ENCODE measurements around the gene TGFBR3.
A peak's percentile ranks its signal among the peaks of the same experiment; 100 is the strongest.

Gene TGFBR3

DNA sequence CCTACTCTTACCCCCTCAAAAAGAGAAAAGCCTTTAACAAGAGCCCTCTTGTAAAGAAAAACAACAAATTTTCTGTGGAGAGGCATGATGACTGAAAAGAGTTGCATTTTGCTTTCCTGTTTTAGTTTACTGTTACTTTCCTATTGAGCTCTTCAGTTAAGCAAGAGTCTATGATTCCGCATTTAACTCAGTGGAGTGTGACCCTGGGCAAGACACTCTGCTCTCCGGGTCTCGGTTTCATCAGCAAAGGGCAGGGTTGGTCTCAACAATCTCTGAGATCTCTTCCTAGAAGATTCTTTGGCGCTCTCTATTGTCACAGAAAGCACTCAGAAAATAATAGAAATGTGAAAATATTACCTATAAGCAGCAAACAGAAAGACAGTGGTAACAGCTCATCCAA lies 175.7 kb downstream of the TGFBR3 start:
- no peak for DNase-seq (ENCODE audit: low read depth)

DNA sequence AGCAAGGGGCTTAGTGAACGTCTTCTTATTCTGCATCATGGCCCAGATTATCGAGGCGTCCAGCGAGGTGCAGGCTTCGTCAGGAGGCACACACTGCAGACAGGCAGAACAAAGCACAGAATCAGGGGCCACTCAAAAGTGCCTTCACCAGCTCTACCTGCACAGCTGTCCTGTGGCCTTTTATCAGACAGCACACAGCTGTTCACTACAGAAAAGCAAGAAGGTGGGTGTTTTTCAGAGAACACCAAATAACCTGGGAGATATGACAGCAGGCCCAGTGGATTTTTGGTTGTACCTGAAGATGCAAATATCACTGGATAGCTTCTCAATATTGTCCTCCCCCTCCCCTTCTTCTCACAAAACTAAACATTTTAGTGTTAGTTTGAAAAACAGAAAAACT lies 177.3 kb downstream of the TGFBR3 start:
- no peak for DNase-seq (ENCODE audit: low read depth)

DNA sequence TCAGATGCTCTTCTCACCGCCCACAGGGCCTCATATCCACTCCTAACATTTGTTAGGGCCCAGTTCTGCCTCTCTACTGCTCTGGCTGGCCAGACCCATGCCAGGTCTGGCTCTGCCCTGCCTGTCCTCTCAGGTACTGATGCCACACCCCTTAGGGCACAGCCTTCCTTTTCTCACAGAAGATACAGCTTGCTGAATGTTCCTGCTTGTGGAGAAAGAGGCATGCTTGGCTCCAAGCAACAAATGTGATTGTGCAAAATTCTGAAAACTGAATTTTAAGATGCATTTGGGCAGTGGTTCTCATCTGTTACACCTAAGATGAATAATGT lies 178.1 kb downstream of the TGFBR3 start:
- DNase-seq (ENCODE audit: low read depth) = no peak

DNA sequence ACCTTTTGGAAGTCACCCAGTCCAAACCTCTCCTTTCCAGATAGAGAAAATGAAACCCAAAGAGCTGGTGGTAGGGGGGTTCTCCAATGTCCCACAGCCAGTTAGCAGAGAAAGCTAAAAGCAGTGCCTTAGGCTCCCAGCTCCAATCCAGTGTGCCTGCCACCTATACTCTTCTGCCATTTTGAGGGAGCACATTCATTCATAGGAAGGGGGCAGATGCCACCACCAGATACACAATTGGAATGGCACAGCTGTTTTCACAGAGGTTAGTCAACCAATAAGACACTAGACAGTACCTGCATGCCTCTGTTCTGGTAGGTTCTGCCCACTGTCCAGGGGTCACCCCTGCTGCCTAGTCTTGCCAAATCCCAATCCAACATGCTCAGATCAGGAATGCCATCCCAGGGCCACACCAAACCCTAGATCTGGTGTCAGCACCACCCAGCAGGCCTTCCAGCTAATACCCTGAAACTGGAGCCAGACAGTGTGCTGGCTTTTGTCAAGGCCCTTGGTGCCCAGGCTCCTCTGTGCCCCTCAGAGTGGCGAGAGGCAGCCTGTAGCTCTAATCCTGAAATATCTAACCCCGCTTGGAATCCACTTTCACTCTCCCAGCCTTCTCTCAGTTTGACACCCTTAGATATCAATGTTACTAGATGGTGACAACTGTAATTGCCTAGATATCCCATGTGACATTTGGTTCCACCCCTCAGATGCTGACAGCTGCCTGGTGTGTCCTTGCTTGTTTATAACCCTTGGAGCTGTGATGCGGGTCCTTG lies 178.6 kb downstream of the TGFBR3 start:
- no peak for DNase-seq (ENCODE audit: low read depth)

DNA sequence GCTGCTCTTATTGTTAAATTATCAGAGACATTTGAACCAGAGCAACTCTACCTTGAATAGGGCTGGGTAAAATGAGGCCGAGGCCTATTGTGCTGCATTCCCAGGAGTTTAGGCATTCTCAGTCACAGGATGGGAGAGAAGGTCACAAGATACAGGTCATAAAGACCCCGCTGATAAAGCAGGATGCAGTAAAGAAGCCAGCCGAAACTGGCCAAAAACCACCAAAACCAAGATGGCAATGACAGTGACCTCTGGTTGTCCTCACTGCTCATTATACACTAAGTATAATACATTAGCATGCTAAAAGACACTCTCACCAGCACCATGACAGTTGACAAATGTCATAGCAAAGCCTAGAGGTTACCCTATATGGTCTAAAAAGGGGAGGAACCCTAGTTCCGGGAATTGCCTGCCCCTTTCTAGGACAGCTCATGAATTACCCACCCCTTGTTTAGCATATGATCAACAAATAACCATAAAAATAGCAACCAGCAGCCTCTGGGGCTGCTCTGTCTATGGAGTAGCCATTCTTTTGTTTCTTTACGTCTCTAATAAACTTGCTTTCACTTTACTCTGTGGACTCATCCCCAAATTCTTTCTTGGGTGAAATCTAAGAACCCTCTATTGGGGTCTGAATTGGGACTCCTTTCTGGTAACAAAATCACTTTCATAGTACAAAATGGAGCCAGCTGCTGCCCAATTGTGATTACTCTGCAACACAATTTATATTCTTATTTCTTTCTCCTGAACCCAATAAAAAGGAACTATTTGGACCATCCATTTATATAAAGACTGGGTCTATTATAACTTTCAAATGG lies 179.6 kb downstream of the TGFBR3 start:
- DNase-seq (ENCODE audit: low read depth) = no peak

DNA sequence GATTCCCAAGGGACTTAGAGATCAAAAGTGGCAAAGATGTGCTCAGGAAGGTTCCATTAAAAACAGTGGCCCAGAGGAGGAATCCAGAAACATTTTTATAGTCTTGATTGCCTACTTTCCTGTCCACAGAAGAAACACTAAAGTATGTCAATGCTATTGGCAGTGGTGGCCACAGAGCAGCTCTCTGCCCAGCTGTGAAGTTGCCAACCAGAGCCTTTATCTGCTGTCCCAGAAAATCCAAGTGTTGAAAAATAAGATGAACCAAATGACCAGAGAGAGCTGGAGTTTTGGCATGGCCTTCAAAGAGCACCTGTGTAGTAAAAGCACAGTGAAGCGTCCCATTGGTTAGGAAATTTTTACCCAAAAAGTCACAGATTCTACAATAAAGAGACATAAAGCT lies 181.2 kb downstream of the TGFBR3 start:
- no peak for DNase-seq (ENCODE audit: low read depth)

DNA sequence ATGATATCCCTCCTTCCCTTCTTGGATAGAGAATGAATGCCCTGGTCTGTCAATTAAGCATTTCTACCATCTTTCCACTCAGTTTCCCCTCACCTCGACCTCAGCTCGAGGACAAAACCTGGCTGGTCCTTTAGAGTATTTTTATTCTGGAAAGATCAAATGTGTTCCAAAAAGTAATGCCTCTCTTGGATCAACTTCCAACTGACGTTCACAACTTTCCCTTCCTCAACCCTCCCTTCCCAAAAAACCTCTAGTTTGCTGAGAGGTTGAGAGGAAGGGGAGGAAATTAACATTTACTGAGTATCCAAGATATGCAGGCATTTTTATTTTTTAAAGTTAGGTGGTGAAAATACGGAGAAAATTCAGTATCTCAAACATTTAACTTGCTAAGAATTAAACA lies 182.9 kb downstream of the TGFBR3 start:
- DNase-seq (ENCODE audit: low read depth) = no peak

DNA sequence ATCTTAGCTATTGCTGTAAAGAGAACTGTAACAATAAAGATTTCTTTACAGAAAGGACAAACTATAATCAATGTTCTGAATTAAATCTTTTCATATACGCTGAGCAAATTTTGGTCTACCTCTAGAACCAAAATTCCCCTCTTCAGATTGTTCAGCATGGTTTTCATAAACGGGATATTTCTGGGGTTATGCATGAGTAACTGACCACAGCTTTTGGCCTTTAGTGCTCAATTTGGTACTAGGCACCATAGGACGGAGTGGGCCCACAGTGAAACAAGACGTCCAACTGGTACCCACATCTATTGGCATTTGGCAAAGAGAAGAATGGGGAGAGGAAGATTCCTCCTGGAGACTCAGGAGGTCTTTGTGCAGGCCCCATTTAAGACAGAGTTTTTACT lies 184.5 kb downstream of the TGFBR3 start:
- no peak for DNase-seq (ENCODE audit: low read depth)

DNA sequence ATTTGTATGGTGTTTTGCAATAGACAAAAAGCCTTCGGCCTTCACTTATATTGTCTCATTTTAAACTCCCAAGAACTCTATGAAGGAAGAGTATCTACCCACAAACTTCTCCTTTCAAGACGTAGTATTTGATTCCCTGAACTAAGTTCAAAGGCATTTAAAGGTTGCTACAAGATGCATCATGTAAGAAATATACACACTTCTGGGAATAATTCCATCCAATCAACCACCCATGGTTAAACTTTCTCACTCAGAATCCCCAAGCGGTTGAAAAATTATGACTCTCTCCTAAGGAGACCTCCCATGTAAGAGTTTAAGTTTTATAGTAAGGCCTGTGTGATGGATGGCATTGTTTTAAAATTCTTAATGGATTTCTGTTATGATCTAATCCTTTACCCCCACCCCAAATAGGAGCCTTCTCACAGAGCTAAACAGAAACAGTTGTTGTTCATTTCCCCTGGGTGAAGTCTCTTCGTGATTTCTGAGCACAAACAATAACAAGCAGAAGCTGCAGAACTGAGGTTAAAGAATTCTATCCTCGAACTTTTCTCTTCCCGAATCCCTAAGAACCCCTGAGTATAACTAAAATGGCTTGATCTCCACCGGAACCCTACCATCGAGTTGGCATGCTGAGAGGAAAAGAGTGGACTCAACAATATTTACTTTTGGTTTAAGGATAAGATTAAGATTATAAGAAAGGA lies 185.0 kb downstream of the TGFBR3 start:
- peak; percentile 93 for DNase-seq (ENCODE audit: low read depth)

DNA sequence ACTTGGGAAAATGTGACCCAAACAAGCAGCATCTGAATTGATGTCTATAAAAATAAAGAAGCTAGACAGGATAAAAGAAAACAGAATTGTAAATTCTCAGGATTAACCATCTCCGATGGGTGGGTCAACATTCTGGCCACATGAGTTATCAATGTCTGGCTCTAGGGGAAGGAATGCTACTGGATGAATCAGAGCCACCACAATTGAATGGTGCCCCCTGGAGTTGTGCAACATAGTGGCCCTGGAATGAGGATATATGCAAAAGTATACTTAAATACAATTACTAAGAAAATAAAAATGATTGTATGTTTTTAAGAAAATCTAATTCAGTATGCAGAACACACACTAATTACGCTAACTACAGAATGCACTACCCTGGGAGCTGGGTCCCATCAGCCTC lies 185.6 kb downstream of the TGFBR3 start:
- peak; percentile 67 for DNase-seq (ENCODE audit: low read depth)

DNA sequence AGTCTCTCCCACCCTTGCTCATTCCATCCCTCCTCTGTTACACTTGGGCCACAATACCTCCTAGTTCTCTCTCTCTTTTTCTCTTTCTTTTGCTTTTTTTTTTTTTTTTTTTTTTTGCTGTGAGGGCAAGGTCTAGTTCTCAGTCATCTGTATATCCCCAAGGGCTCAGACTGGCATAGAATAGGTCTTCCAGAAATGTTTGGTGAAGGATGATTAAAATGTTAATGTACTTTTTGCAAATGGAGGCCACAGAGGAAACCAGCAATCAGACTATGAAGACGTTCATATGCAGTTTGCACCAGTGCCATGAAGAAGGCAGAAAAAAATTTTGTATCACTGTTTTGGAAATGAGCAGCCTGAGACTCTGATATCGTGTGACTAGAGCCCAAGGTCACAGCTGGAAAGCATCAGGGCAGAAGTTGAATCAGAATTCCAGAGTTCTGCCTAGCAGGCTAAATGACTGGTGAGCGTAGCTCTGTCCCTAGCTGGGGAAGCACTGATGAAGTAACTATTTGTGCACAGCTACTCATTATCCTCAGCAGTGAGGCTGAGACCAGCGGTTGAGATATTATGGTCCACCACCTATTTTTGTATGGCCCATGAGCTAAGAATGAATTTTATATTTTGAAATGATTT lies 186.5 kb downstream of the TGFBR3 start:
- DNase-seq (ENCODE audit: low read depth) = peak; percentile 93

DNA sequence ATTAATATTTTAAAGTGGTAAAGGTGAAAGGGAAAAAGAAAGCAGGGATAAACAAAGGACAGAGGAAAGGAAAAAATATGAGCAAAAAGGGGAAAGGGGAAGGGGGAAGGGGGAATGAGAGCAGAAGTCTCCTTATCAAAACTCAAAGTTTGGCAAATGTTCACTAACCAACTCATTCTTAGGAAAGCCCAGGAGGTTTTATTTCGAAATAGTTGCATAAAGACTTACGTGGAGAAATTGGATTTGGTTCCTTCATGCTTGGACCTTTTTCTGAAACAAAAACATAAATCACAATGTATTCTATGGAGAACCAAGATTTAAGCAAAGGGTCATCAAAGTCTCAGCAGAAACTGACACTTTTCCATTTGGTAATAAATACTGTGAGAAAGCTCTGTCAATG lies 188.1 kb downstream of the TGFBR3 start:
- DNase-seq (ENCODE audit: low read depth) = no peak

DNA sequence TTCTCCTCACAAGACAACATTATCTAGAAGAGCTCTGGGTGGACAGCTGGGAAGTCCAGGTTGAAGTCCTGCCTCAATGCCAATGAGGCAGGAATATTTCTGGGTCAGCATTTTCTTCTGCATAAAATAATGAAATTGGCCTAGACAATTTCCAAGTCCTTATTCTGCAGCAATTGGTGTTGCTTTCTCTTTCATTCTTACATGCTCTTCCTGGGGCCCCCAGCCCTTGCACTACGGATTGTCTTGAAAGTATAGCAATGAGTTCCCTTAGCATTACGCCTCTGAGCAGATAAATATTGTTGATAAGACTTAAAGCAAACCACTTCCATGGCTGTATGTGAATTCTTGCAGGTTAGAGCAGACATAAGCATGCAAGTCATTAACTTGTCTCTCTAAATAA lies 188.5 kb downstream of the TGFBR3 start:
- no peak for DNase-seq (ENCODE audit: low read depth)

DNA sequence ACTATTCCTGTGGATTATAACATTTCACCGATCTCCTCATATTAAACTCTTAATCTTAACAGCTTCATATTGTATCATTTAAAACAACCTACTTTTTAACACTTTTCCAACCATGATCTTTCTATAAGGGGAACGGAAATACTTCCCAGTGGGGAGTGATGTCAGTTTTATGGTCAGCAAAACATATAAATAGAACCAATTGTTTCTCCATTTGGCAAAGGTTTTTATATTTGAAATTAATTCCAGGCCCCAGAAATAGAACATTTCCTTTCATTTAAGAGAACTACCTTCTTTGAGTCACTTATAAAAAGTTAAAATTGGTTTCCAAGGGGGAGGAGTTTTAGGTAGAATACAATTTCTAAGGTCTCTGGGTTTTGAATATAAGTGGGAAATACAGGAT lies 189.6 kb downstream of the TGFBR3 start:
- no peak for DNase-seq (ENCODE audit: low read depth)

DNA sequence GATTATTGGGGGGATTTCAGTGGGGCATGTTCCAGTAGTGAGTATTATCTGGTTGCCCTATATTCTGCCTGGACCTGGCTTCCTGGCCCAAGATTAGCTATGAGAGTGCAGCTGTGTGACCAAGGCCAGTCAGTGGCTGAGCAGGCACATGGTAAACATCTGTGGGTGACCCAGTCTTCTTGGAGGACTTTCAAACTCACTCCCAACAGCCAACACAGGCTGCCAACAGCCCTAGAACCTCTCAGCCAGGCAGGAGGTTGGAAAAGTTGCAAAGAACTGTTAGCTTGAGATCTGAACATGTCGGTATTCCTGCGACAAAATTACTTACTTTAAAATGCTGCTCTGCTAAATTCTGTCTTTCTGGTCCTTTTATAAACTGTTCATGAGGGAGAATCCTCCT lies 192.4 kb downstream of the TGFBR3 start:
- no peak for DNase-seq (ENCODE audit: low read depth)

DNA sequence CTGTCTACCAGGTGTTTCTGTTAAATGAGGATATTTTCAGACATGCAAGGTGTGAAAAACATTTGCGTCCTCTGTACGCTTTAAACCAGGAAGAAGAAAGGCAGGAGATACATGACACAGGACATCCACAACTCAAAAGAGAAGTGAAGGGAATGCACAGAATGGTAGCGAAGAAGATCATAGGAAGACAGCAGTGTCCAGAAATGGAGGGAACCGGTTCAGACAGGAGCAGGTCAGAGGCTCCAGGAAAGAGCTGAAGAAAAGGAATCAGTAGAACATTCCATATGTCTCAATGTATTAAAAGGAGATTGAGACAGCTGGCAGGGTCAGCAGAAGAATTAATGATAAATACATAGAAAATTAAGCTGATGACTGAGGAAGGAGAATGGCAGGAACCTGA lies 194.4 kb downstream of the TGFBR3 start:
- no peak for DNase-seq (ENCODE audit: low read depth)

DNA sequence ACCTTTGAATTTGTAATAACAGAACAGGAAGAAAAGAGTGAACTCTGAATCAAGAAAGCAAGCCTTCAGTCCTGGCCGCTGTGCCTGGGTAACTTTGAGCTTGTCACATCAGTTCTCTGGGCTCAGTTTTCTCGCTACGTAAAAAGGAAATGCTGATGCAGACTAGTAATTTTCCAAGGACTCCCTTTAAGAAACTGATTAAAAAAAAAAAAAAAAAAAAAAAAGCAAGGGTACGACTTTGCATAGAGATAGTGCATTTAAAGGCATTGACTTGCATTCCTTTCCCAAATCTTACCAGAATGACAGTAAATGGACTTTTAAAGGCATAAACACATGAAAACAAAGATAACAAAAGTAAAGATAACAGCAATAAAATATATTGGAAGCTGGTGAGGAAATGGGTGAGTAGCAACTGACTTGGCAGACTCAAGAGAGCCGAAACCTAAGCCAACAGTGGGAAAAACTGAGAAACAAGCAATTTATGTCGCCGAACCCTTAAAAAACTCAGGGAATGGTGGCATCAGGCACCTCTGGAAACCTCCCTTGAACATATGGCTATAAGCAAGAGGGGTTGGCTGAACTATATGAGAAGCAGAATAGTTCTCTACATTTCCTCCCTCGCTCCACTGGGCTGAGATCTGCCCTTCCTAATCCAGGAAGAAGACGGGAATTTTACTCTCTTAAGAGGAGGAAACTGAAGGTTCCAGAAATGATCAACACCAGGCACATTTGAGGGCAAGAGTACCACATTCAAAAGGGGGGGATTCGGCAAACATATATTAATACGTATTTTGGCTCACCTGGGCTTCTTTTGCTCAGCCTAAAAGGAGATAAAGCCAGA lies 196.1 kb downstream of the TGFBR3 start:
- no peak for DNase-seq (ENCODE audit: low read depth)

DNA sequence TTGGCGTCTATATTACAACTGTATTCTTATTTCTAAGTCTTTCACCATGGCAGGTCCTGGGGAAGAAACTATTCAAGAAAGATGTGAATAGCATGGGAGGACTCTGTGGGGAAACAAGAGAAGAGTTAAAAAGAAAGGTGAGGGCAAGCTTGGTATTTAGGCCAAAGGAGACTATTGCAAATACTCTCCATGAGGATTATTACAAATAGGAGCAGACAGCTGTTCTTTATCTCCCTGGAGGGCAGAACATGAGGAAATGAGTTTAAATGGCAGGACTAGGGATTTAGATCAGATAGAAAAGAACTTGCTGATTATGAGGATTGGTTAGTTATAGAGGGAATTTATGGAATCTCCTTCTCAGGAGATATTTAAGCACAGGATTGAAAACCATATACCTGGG lies 198.5 kb downstream of the TGFBR3 start:
- DNase-seq (ENCODE audit: low read depth) = no peak

DNA sequence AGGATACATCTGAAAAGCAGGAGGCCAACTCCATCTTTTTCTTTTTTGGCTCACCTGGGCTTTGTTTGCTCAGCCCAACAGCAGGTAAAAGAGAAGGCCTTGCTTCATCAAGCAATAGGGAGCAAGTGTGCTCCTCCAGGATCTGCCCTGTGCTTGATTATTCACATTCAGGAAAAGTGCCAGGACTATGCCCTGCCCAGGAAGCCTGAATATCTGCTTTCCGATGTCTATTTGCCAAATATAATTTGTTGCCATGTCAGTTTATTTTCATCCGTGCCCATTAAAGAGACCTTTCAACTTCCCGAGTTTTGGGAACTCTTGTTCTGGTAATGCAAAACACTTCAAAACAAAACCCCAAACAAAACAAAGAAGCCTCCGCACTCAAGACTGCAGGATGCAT lies 200.0 kb downstream of the TGFBR3 start:
- DNase-seq (ENCODE audit: low read depth) = no peak

DNA sequence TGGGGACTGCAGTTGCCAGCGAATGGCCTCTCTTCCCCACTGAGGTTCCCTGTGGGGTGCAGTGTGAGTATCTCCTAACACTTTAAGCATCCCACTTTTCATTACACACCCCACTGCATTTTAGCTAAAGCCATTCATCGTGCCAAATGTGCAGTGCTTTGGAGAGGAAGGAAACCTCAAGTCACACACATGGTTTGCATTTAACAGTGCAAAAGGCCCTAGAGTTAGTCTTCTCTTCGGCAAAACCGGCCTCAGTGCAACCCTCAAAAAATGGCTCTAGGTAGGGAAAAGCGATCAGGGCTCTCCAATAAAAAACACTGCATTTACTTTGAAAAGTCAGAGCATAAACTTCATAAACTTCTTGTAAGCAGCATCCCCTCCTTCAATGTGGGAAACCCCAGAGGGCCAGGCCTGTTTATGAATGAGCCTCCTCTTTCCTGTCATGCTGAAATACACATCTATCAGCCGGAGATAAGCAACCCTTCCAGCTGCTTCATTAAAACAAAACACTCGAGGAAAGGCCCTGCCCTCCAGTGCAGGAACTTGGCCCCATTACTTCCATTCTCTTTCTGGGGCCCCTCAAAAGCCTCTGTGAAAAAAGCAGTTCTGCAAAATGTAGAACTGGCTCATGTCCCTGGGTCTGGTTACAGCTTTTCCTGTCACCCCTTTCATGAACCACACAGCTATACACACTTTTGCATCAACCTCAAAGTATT lies 201.3 kb downstream of the TGFBR3 start:
- no peak for DNase-seq (ENCODE audit: low read depth)

DNA sequence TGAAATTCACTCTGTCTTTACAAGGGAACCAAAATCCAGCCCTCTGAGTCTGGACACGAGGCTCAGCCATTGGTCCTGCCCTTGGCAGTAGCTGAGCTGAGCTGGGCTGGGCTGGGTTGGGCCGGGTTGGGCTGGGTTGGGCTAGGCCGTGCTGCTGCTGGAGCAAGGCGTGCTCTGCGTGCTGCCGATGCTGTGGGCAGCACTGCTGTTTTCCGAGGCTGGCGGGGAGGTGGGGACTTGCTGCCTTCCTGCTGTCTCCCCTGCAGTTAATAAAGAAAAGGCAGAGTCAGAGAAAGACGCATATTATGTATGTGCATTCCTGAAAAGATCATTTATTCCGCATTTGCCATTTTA lies 202.4 kb downstream of the TGFBR3 start:
- no peak for DNase-seq (ENCODE audit: low read depth)
